GM19023 (cell line): ENCODE measurements around the gene TNK2.

Experiments used
- ATAC-seq: cut with Tn5 transposase; IDR thresholded peaks from one replicate; pipeline ENCODE4 v1.9.1; 2021; ENCODE audit warnings: mild to moderate bottlenecking, moderate library complexity; ENCODE audit not compliant: unreplicated experiment

TNK2 gene

DNA sequence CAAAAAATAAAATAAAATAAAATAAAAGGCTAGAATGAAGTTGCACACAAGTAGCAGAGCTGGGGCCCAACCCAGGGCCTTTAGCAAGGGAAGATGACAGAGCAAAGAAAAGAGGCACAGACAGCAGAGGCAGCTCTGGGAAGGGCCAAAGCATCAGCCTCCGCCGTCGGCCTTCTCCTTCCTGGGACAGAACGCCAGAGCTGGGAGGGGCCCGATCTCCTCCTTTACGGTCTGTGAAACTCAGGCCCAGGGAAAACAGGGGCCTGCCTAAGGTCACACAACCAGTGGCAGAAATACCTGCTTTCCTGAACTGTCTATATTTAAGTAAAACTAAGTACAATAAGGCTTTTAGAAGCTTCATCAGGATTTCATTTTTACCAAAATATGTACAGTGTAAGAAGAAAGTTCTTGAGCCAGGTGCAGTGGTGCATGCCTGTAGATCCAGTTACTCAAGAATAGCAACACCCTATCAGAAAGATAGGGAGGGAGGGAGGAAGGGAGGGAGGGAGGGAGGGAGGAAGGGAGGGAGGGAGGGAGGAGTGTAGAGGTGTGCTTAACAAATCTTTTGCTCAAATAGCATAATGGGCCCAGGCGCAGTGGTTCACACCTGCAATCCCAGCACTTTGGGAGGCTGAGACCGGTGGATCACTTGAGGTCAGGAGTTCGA, 53.6 kb downstream of the TNK2 start:
- no peak for ATAC-seq

DNA sequence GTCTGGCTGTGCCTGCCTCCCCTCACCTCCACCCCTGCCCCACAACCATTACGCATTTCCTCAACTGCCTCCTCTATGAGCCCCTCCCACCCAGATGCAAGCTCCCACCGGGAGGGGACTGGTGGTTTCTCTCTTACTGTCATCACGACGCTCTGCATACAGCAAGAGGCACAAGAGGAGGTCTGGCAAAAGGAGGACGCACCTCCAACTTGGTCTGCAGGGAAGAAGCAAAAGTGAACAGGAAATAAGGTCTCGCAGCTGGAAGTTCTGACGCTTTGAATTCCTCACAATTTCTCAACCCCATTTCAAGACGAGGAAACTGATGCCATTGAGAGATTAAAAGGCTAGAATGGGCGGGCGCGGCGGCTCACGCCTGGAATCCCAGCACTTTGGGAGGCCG, 54.4 kb downstream of the TNK2 start:
- no peak for ATAC-seq

DNA sequence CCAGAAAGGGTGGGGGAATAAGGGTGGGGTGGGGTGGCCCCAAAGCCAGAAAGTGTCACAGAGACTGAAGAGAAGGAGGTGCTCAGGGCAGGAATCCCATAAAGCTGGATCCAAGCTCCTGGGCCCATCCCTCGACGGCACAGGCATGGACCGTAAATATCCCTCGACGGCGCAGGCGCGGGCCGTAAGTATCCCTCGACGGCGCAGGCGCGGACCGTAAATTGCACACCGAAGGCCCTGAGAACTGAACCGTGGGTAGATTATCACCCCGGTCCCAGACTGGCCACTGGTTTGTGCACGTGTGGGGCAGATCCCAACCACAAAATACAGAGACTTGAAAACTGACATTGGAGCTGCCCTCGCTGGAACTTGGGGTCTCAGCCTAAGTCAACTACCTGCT, 55.3 kb downstream of the TNK2 start:
- ATAC-seq: no peak

DNA sequence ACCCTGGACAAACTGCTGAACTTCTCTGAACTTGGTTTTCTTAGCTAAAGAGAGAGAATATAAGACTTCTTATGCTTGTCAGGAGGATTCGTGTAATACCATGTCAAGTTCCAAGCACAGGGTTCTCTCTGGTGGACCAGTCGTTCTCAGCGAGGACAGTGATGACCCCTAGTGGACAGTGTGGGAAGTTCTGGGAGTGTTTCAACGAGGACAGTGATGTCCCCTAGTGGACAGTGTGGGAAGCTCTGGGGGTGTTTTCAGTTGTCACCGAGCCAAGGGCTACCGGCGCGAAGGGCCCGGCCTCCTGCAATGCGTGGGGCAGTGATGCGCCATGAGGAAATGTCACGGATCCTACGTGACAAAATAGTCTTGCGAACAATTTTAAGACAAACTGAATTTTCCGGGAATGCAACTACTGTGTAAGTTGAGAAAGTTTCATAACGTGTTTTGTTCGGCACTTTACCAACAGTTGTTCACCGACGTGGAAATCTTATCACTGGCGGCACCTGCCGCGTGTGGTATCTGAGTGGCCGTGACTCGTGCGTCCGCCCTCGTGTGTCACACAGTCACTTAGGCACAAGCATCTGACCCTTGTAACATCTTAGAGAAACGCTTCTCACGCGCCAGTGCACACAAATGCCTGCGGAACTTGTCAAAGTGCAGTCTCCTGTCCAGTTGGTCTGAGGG, 57.4 kb downstream of the TNK2 start:
- peak; percentile 95 for ATAC-seq

DNA sequence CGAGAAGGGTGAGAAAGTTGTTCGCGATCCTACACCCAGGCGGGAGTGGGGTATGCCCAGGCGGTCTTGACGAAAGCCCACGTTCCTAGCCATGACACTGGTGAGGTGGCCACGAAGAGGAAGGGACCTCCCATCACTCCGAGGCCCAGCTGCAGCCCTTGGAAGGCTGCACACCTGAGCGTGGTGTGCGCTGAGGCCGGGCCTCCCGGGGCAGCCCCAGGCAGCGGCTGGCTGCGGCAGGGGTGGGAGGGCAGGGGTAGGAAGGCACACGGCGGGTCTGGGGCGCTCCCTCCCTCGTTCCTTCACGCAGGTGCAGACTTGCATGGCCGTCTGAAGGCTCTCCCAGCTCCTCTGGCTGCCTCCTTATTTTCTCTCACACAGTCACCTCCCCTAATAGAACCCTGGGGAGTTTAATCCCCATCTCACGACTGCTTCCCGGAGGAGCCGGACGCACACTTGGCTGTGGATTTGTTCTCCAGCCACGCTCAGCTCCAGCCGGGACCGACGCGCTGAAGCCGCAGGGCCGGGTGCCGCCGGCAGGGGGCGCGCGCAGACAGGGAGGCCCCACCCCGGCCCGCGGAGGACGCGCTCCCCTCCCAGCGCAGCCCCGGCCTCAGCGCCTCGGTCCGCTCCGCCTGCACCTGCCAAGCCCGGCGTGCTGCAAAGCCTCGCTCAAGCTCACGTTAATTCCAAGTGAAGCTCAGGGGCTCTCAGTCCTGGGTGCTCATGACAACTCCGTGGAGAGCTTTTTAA, 58.9 kb downstream of the TNK2 start:
- ATAC-seq: no peak

DNA sequence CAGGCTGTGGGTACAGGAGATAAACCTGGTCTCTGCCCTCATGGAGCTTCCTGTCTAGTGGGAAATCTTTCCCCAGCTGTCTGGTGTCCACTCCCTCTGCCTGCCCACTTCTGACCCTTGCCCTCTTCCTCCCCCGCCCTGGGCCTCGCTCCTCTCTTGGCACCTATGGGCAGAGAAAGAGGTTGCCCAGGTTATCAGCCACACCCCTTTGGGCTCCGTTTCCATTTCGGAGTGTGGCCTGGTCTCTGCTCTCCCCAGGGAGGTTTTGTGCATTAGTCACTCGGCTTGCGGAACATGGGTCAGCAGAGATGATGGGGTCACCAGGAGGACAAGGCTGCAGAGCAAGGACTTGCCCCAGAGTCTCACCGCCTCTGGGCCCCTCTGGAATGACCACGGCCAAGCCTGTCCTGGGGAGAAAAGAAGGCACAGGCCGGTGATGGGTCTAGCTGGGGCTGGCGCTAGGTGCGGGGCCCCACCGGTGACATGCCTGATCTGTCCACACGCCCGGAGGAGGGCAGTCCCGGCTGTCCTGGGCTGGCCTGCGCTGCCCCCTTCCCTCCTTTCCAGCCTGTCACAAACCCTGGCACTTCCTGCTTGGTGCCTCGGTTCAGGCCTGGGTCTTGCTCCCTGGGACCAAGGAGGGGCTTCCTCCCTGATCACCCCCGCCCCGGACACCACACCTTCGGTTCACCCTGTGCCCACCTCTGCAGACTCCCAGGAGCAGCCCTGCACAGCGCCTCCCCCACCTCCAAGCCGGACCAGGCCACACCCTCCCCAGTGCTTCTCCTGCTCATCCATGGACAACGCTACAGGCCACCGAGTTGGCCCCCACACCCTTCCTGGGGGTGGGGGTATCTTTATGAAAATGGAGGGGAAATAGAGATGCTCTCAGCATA, 61.0 kb downstream of the TNK2 start:
- ATAC-seq: no peak

DNA sequence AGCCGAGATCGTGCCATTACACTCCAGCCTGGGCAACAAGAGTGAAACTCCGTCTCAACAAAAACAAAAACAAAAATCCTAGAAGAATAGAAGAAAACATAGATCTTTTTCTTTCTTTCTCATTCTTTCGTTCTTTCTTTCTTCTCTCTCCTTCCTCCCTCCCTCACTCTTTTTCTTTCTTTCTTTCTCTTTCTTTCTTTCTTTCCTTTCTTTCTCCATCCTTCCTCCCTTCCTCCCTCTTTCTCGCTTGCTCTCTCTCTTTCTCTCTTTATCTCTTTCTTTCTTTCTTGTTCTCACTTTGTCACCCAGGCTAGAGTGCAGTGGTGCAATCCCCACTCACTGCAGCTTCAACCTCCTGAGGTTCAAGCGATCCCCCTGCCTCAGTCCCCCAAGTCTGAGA, 62.9 kb downstream of the TNK2 start:
- no peak for ATAC-seq

DNA sequence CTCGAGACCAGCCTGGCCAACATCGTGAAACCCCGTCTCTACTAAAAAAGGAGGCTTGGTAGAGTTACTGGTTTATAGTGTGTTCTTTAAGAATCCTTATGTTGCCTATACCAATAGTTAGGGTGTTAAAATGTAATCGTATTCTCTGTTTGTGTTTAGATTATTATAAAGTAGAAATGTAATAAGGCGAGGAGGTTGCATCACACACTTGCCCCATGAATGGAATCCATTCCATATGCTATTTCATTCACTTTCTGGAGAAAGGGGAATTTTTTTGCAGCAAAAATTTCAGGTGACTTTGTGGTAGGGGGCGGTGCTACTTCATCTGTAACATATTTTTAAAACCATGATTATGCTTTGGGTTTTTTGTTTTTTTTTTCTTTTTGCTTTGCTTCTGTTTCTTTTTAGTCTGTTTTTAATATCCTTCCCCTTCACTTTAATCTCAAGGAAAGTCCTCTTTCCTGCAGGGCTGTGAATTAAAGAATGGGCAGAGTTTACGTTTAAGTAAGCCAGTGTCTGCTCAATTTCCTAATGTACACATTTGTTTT, 63.6 kb downstream of the TNK2 start:
- ATAC-seq: no peak

DNA sequence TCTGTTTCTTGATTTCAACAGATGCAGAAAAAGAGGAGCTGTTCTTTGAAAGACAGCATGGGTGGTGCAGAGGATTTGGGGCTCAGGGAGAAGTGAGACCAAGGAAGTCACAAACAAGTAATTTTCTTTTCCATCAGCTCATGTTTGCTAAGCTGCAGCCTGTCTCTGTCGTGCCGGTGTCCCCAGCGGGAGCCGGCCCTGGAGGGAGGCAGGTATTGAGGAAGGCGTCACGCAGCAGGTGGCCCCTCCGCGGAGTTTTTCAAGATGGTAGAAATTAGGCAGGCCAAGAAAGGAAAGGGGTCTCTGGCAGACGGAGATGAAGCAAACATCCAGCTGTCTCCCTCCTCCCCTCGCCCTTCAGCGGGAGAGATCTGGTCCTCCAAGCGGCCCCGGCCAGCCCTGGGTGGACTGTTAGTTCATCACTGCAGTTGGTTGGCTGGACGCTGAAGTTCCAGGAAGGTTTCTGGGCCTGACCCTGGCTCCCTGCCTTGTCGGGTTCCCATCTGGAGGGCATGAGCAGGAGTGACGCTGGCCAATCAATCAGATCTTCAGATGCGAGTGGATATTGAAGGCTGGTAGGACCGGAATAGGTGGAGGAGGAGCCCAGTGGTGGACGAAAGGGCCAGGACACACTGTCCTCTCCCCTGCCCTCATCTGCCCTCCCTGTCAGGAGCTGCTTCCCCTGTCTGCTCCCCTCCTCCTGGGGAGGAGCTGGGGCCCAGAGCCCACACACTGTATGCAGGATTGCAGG, 68.9 kb downstream of the TNK2 start:
- ATAC-seq: no peak

DNA sequence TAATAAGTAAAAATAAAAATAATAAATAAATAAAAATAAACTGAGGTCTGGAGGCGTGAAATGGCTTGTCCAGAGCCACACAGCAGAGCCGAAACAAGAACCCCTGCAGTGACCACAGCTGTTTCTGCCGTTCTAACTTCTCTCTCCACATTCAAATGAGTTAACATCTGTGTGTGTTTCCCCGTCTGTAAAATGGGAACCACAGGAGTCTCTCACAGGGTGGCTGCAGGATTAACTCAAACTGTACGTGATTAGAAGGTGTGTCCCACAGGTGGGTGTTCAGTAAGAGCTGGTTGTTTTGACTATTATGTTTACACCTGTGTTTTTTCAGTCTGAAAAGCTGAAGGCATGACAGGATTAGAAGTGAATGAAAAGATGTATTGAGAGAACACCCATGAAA, 69.6 kb downstream of the TNK2 start:
- ATAC-seq: peak; percentile 62

DNA sequence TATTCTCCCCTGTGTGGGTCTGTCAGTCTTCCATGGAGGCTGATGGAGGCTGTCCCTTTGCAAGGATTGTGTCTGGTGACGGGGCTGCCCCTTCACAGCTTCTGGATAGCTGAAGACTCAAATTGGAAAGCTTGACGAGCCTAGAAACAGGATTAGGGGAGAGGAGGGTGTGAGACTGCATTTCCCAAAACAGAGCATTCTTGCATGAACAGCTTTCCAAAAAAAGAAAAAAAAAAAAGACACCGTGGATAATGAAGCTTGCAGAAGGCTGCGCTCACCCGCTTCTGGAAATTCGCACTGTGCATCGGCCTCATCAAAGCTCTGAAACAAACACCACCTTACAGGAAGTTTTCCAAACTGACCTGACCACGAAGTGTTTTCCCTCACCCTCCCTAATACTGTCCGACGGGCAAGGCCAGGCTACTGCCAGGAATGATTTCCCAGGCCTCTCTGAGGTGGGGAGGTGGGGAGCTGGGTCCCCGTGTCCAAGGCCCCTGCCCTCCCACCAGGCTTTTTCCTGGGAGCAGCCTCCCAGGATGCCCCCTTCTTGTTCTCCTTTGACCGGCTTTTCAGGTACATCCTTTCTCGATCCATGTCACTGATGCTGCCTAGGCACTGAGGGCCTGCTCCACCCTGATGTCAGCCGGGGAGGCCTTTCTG, 71.7 kb downstream of the TNK2 start:
- ATAC-seq: no peak

DNA sequence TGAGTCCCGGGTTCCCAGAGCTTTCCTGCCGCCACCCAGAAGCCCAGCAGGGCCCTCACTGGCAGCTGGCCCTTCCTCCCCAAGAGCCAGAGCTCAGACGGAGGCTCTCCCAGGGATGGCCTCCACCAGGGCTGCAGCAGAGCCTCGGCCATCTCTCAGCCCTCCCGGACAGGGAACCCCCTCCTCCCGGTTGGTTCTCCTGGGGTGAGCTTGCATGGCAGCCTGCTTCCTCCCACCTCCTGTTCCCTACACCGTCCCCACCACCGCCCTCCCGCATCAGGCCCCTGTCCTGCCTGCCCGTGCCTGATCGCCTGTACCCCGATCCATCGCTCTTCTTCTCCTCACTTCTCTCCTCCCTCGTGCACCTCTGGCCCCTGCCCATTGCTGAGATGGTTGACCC, 72.6 kb downstream of the TNK2 start:
- no peak for ATAC-seq

DNA sequence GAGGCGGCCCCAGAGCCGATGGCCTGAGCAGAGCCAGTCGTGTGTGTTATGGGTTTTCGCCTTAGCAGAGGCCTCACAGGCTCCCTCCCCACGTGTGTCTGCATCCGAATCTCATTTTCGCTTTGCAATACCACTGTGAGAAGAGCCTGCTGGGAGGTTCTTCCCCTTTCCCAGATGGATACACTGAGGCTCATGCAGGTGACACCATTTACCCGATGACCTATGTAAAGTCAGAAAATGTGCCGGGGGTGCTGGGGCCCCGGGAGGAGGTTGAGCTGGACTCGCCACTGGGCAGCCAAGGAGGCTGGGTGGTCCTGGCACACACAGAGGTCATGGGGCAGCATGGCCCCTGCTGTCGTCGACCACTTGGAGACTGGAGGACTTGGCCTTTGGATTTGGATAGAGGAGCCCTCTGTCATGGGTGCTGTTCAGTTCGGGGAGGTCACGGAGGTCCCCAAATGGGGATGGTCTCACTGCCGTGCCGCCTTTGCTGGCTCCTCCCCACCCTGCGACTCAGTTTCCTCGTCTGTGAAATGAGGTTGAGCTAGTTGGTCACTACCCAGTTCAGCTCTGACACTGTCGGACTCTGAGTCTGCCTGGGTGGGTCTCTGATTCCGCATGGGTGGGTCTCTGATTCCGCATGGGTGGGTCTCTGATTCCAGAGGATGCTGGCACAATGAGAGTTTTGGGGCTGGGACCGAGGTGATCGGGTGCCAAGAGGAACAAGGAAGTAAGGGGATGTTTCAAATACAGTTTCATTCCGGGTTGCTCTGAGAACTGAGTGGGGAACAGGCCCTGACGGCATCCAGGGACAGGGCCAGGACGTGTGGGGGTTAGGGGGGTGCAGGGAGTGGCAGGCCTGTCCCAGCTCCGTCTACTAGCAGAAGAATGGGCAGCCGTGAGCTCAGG, 73.4 kb downstream of the TNK2 start:
- no peak for ATAC-seq

DNA sequence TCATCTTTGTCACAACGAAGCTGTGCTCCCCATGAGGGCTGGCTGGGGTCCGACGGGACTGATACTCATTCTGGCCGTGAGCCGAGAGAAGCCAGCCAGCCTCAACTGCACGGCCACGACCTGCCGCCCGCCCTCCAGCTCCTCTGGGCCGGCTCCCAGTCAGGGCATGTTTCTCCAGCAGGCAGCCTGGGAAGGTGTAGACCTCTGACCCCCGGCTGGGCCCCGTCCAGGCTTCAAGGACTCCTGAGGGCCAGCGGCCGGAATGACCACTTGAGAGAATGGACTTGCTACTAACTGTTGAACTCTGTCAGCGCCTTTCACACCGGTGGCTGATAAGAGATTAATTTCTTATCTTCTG, 78.5 kb downstream of the TNK2 start:
- ATAC-seq: no peak

DNA sequence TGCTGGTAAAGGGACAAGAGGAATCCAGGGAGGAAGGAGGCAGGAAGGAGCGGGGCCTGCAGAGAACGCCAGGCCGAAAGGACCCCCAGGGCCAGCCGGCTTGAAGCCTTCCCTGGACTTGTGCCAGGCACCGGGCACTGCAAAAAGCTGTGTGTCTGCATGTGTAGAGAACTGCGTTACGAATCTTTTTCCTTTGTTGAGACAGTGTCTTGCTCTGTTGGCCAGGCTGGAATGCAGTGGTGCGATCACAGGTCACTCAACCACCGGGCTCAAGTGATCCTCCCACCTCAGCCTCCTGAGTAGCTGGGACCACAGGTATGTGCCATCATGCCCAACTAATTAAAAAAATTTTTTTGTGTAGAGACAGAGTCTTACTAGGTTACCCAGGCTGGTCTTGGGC, 79.6 kb downstream of the TNK2 start:
- no peak for ATAC-seq

DNA sequence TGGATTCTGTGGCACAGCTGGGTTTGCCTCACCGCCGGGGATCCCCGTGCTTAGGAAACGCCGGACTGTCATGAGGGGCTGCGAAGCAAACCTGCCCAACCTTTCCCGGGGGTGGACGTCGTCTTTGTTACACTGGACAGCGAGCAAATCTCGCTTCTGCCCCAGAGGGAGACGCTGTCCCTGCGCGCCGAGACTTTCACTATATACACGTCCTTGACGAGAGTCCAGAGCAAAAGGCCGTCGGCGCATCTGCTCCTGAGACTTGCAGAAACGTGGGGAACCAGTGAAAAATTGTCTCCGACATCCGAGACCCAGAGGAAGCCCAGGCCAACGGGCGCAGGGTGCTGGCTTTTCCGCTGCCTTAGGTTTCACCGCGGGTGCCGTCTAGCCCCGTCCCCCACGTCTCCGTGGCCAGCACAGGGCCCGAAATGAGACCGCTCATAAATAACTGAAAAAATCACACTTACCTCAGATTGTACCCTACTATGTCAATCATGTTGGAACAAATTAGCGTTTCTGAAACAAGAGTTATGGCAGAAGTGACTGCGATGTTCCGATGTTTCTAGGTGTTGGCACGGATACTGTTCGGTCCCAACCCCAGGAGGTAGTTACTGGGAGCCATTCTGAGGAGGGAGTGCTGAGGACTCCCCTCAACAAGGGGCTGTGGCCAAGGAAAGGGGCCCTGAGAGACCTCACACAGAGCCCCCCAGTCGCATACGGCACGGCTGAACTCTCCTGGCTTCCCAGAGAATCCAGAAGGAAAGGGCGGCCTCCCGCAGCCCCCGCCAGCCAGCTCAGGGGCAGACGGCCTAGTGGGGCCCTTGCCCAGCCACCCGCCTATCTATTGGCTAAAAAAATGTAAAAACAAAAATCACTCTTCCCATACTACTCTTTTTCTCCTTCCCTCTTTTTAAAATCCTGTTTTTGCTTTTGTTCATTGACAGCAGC, 82.2 kb downstream of the TNK2 start:
- ATAC-seq: no peak

DNA sequence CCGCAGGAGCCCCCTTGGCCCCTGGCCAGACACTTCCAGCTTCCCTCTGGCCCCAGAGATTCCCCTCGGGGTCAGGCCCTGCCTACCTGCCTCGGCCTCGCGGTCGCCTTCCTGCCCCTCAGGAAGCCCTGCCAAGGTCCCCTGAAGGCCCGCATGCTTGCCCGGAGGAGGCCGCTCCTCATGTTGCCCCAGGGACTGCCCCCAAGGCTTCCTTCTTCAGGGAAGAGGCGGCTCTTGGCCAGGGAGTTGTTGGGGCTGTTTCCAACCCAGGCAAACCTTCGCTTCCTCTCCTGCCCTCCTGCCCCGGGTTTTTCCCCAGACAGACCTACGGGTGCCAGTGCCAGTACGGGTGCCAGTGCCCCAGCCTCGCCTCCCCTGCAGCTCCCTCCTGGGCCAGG, 83.2 kb downstream of the TNK2 start:
- ATAC-seq: no peak
